IMR-90 (cell line): ENCODE measurements around the gene KMT2E. TPM values are rescaled to one million over a fixed set of nuclear protein-coding genes. Genes with fewer than 3 reads are reported as not detected.

Experiments used
- ATAC-seq: fragments of 200-7000 bp; cut with Tn5 transposase; 2 replicates; pipeline ENCODE4 v1.9.1; 2020; ENCODE audit warnings: low read depth, mild to moderate bottlenecking, moderate library complexity
- BruUV-seq: library from RNA; stranded (reverse); fragments of 400-500 nt; replicated peaks from 2 replicates; lab custom pipeline; 2021; lab: Mats Ljungman, UMichigan
- CTCF ChIA-PET: fragments of 300-600 bp; formaldehyde crosslinking; extraction: SDS; loops from one replicate; lab custom pipeline; 2021; ENCODE audit warnings: antibody characterized with exemption; lab: Yijun Ruan, JAX
- POLR2A ChIA-PET: fragments of 300-600 bp; sonication (Branson Sonifier 250); formaldehyde crosslinking; loops from one replicate; lab custom pipeline; 2022; ENCODE audit warnings: antibody characterized with exemption; ENCODE audit not compliant: unreplicated experiment; lab: Charles Lee
- DNase-seq: peaks from one replicate; pipeline ENCODE4 v3.0.0; 2013
- H2AFZ ChIP-seq: replicated peaks from 2 replicates; pipeline ENCODE3; 2013; ENCODE audit warnings: low read length, mild to moderate bottlenecking; ENCODE audit not compliant: poor library complexity
- H2AK5ac ChIP-seq: 2 replicates; pipeline ENCODE4 v1.6.1; 2013; ENCODE audit warnings: low read depth, low read length, inconsistent platforms
- H2AK9ac ChIP-seq: replicated peaks from 2 replicates; pipeline ENCODE3; 2013; ENCODE audit warnings: mild to moderate bottlenecking, low read depth, low read length, moderate library complexity; ENCODE audit not compliant: poor library complexity
- H2BK120ac ChIP-seq: 2 replicates; pipeline ENCODE4 v1.6.1; 2013; ENCODE audit warnings: low read depth, low read length, inconsistent platforms
- H2BK15ac ChIP-seq: 3 replicates; pipeline ENCODE4 v1.6.1; 2013; ENCODE audit warnings: low read depth, low read length, inconsistent platforms
- H2BK20ac ChIP-seq: 2 replicates; pipeline ENCODE4 v1.6.1; 2013; ENCODE audit warnings: low read depth, mild to moderate bottlenecking, inconsistent platforms, low read length, moderate library complexity
- H2BK5ac ChIP-seq: 2 replicates; pipeline ENCODE4 v1.6.1; 2013; ENCODE audit warnings: mild to moderate bottlenecking, low read depth, low read length, inconsistent platforms; ENCODE audit not compliant: poor library complexity, severe bottlenecking
- H3K14ac ChIP-seq: replicated peaks from 2 replicates; pipeline ENCODE4 v1.6.1; 2013; ENCODE audit warnings: low read depth, low read length, inconsistent platforms
- H3K18ac ChIP-seq: 2 replicates; pipeline ENCODE4 v1.6.1; 2013; ENCODE audit warnings: low read depth, low read length, control low read depth
- H3K23ac ChIP-seq: 2 replicates; pipeline ENCODE4 v1.6.1; 2013; ENCODE audit warnings: low read depth, low read length, inconsistent platforms
- H3K27ac ChIP-seq: 2 replicates; pipeline ENCODE4 v1.5.1; 2013; ENCODE audit warnings: mild to moderate bottlenecking, control low read depth, low read length; ENCODE audit not compliant: insufficient read depth
- H3K27me3 ChIP-seq: 2 replicates; pipeline ENCODE4 v1.6.1; 2013; ENCODE audit warnings: low read length; ENCODE audit not compliant: control insufficient read depth, insufficient read depth
- H3K36me3 ChIP-seq: 2 replicates; pipeline ENCODE4 v1.6.1; 2013; ENCODE audit warnings: low read length, mixed read lengths; ENCODE audit not compliant: control insufficient read depth, insufficient read depth
- H3K4ac ChIP-seq: 2 replicates; pipeline ENCODE4 v1.6.1; 2013; ENCODE audit warnings: low read depth, low read length, inconsistent platforms
- H3K4me1 ChIP-seq: 2 replicates; pipeline ENCODE4 v1.6.1; 2013; ENCODE audit warnings: low read length, mixed read lengths; ENCODE audit not compliant: control insufficient read depth, insufficient read depth
- H3K4me2 ChIP-seq: 2 replicates; pipeline ENCODE4 v1.6.1; 2013; ENCODE audit warnings: low read depth, mild to moderate bottlenecking, control low read depth, low read length, moderate library complexity
- H3K4me3 ChIP-seq: 2 replicates; pipeline ENCODE4 v1.5.1; 2013; ENCODE audit warnings: low read depth, mild to moderate bottlenecking, control low read depth, low read length, moderate library complexity; ENCODE audit not compliant: insufficient read depth
- H3K56ac ChIP-seq: 2 replicates; pipeline ENCODE4 v1.6.1; 2013; ENCODE audit warnings: low read length, inconsistent platforms; ENCODE audit not compliant: insufficient read depth; ENCODE audit errors: extremely low read depth
- H3K79me1 ChIP-seq, 2 experiments: 2 replicates each; pipeline ENCODE4 v1.6.1; 2013; ENCODE audit warnings: low read length in 2 of 2, inconsistent platforms in 1 of 2, low read depth in 1 of 2
- H3K9ac ChIP-seq: 2 replicates; pipeline ENCODE4 v1.6.1; 2013; ENCODE audit warnings: low read depth, low read length, control low read depth
- H3K9me1 ChIP-seq: 2 replicates; pipeline ENCODE4 v1.6.1; 2013; ENCODE audit warnings: low read length, inconsistent platforms; ENCODE audit not compliant: insufficient read depth
- H3K9me3 ChIP-seq: 2 replicates; pipeline ENCODE4 v1.6.1; 2013; ENCODE audit warnings: low read length; ENCODE audit not compliant: control insufficient read depth, insufficient read depth
- H4K20me1 ChIP-seq: 2 replicates; pipeline ENCODE4 v1.6.1; 2013; ENCODE audit warnings: low read length, inconsistent platforms; ENCODE audit not compliant: insufficient read depth
- H4K5ac ChIP-seq: 2 replicates; pipeline ENCODE4 v1.6.1; 2013; ENCODE audit warnings: mild to moderate bottlenecking, low read depth, low read length, control low read depth
- H4K8ac ChIP-seq, 2 experiments: 2 replicates each; pipeline ENCODE4 v1.6.1; 2013; ENCODE audit warnings: low read depth in 2 of 2, low read length in 2 of 2, control low read depth in 1 of 2, inconsistent platforms in 1 of 2
- H4K91ac ChIP-seq: 2 replicates; pipeline ENCODE4 v1.6.1; 2013; ENCODE audit warnings: low read depth, low read length, inconsistent platforms; ENCODE audit not compliant: insufficient read depth
- CHD1 ChIP-seq: IDR thresholded peaks from 2 replicates; pipeline ENCODE4 v1.6.1; 2012; ENCODE audit warnings: low read depth, low read length, improper control_type of control experiment
- FOS ChIP-seq: fragments of 150-350 bp; IDR thresholded peaks from 2 replicates; pipeline ENCODE4 v1.6.1; 2016; ENCODE audit warnings: low read depth, low read length
- MAZ ChIP-seq: IDR thresholded peaks from 2 replicates; pipeline ENCODE4 v1.6.1; 2012; ENCODE audit warnings: low read depth, mild to moderate bottlenecking, low read length, improper control_type of control experiment, moderate library complexity, borderline replicate concordance
- MXI1 ChIP-seq: IDR thresholded peaks from 2 replicates; pipeline ENCODE4 v1.6.1; 2012; ENCODE audit warnings: low read depth, mild to moderate bottlenecking, low read length, moderate library complexity, borderline replicate concordance
- RFX5 ChIP-seq: IDR thresholded peaks from 2 replicates; pipeline ENCODE4 v1.8.0; 2012; ENCODE audit warnings: low read depth, mild to moderate bottlenecking, low read length, moderate library complexity
- SMC3 ChIP-seq: fragments of 150-350 bp; IDR thresholded peaks from 2 replicates; pipeline ENCODE4 v1.6.1; 2016; ENCODE audit warnings: low read depth, mild to moderate bottlenecking, antibody characterized with exemption, low read length, moderate library complexity
- WGBS, 2 experiments: methylation state at CpG; one replicate each; pipeline versions ENCODE4 v1.1.5 to v1.1.7; 2013; ENCODE audit warnings: missing lambda C conversion rate in 2 of 2; ENCODE audit not compliant: insufficient read length in 1 of 2; ENCODE audit errors: extremely low coverage in 2 of 2; 5-methylcytosine and 5-hydroxymethylcytosine counted together
- dilution Hi-C: fragments of 300-500 bp; cut with HindIII; formaldehyde crosslinking; loops from one replicate; pipeline ENCODE4 v1.14.3; 2018; ENCODE audit warnings: low sequenced_read_pairs; ENCODE audit not compliant: unreplicated experiment
- in situ Hi-C: fragments of 300-500 bp; cut with MboI; formaldehyde crosslinking; loops from 3 replicates; pipeline ENCODE4 v1.14.3; 2019; ENCODE audit warnings: low sequenced_read_pairs, inconsistent platforms, mixed read lengths
- intact Hi-C: fragments of 100-400 bp; cut with micrococcal nuclease; formaldehyde crosslinking; loops from 2 replicates; pipeline ENCODE4 v1.10.0; 2022
- polyA plus RNA-seq, 3 experiments: library from polyadenylated mRNA; depleted of rRNA; stranded (reverse); fragments of >200 nt; gene quantifications; 2 replicates each; pipeline ENCODE4 v1.2.3, GENCODE V29; 2012; ENCODE audit warnings: low replicate concordance in 1 of 3
- total RNA-seq: library from RNA; depleted of rRNA; stranded (reverse); fragments of >200 nt; gene quantifications from 2 replicates; pipeline ENCODE4 v1.2.3, GENCODE V29; 2012
- TF ChIP-seq, protein P1 (sequence below): fragments of 150-350 bp; IDR thresholded peaks from 2 replicates; pipeline ENCODE4 v1.6.1; 2016; ENCODE audit warnings: low read depth, mild to moderate bottlenecking, low read length, moderate library complexity, borderline replicate concordance
- TF ChIP-seq, protein P2 (sequence below): fragments of 150-350 bp; IDR thresholded peaks from 2 replicates; pipeline ENCODE4 v1.6.1; 2017; ENCODE audit warnings: mild to moderate bottlenecking, antibody characterized with exemption, low read length, low read depth

The KMT2E gene
- total and polyA plus RNA-seq, 2 of the 4 experiments (the other 2 are of a cell fraction): 16.8 to 79.2 TPM

DNA sequence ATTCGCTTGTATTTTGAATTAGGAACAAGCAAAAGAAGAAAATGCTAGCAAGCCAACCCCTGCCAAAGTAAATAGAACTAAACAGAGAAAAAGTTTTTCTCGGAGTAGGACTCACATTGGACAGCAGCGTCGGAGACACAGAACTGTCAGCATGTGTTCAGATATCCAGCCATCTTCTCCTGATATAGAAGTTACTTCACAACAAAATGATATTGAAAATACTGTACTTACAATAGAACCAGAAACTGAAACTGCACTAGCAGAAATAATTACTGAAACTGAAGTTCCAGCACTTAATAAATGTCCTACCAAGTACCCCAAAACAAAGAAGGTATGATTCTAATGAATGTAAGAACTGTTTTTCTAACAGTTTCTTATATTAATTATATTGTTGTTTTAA, 87.9 kb downstream of the KMT2E start:
- intact Hi-C loops (loop anchor here (2.0 to 5.0 kb wide), 2 partner anchors 121 to 180 kb away; no protein-coding TSS in a partner anchor), dilution Hi-C loops (no loop called here), in situ Hi-C loops (no loop called here)
- H2BK15ac ChIP-seq: no peak overlapping the region
- peaks cover 30% of the 10 kb centered on the region for H3K36me3 ChIP-seq
- no peaks in the 10 kb centered on the region for H3K27me3 ChIP-seq
- WGBS, 2 experiments: no CpG with 5 or more reads among the region's 4 CpGs
- H3K4me2 ChIP-seq: no peak overlapping the region
- H2BK5ac ChIP-seq: no peak overlapping the region
- peak overlapping the region; percentile 35; the same call in 1 of the 2 replicates for H3K9ac ChIP-seq
- peaks cover 8% of the 10 kb centered on the region for H3K4me1 ChIP-seq
- ATAC-seq (no peak), DNase-seq (no peak)
- H3K9me1 ChIP-seq: no peaks in the 10 kb centered on the region
- no peak overlapping the region for H4K5ac ChIP-seq
- no peak overlapping the region for H2BK120ac ChIP-seq
- no peak overlapping the region for H2AFZ ChIP-seq
- H3K9me3 ChIP-seq: no peaks in the 10 kb centered on the region
- H3K27ac ChIP-seq: no peak overlapping the region
- H4K20me1 ChIP-seq: no peaks in the 10 kb centered on the region
- H2AK9ac ChIP-seq: no peak overlapping the region
- no peak overlapping the region for H3K23ac ChIP-seq
- TF ChIP-seq, protein P1, sequence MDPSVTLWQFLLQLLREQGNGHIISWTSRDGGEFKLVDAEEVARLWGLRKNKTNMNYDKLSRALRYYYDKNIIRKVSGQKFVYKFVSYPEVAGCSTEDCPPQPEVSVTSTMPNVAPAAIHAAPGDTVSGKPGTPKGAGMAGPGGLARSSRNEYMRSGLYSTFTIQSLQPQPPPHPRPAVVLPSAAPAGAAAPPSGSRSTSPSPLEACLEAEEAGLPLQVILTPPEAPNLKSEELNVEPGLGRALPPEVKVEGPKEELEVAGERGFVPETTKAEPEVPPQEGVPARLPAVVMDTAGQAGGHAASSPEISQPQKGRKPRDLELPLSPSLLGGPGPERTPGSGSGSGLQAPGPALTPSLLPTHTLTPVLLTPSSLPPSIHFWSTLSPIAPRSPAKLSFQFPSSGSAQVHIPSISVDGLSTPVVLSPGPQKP: no peak
- TF ChIP-seq CHD1: no peak
- TF ChIP-seq MXI1: no peak
- no peak for TF ChIP-seq RFX5
- no peak for TF ChIP-seq SMC3
- TF ChIP-seq, protein P2, sequence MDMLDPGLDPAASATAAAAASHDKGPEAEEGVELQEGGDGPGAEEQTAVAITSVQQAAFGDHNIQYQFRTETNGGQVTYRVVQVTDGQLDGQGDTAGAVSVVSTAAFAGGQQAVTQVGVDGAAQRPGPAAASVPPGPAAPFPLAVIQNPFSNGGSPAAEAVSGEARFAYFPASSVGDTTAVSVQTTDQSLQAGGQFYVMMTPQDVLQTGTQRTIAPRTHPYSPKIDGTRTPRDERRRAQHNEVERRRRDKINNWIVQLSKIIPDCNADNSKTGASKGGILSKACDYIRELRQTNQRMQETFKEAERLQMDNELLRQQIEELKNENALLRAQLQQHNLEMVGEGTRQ: no peak
- no peak for TF ChIP-seq MAZ
- no peak for TF ChIP-seq FOS
- H2BK20ac ChIP-seq: no peak overlapping the region
- no TSS peak for BruUV-seq
- H3K18ac ChIP-seq: no peak overlapping the region
- peaks cover 23 to 34% of the 10 kb centered on the region in 2 experiments for H3K79me1 ChIP-seq
- CTCF ChIA-PET: interaction anchor here (0.8 kb wide), 1 partner anchor 180 kb away, joined by 4 read pairs; no protein-coding TSS in a partner anchor
- H4K91ac ChIP-seq: no peak overlapping the region
- no peak overlapping the region for H3K4ac ChIP-seq
- H3K4me3 ChIP-seq: no peak overlapping the region
- H2AK5ac ChIP-seq: no peak overlapping the region
- POLR2A ChIA-PET: no interaction called here
- H3K56ac ChIP-seq: no peak overlapping the region
- H4K8ac ChIP-seq: no peak overlapping the region
- H3K14ac ChIP-seq: no peak overlapping the region
